B cell (primary cell): ENCODE results near the gene PLK1.

ENCODE experiments used
- EZH2 ChIP-seq: IDR thresholded peaks from 2 replicates; pipeline ENCODE4 v1.6.1; 2012; ENCODE audit warnings: borderline replicate concordance, low read depth, mild to moderate bottlenecking, moderate library complexity, low read length; ENCODE audit not compliant: insufficient read depth, poor library complexity, severe bottlenecking
- TF ChIP-seq, protein P1 (sequence below): fragments of 200-600 bp; IDR thresholded peaks from one replicate; pipeline ENCODE4 v1.8.0; 2022; ENCODE audit warnings: antibody characterized with exemption, mild to moderate bottlenecking

DNA sequence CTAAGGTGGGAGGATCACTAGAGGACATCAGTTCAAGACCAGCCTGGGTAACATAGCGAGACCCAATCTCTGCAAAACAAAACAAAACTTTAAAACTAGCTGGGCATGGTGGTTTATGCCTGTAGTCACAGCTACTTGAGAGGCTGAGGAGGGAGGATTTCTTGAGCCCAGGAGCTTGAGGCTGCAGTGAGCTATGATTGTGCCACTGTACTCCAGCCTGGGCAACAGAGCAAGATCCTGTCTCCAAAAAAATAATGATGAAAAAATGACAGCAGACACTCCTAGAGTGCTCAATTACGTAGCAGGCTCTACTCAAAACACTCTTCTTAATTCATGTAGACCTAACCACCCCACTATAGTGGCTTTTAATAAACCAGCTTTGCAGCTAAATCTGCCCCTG lies 21.4 kb downstream of the PLK1 start:
- TF ChIP-seq, protein P1, sequence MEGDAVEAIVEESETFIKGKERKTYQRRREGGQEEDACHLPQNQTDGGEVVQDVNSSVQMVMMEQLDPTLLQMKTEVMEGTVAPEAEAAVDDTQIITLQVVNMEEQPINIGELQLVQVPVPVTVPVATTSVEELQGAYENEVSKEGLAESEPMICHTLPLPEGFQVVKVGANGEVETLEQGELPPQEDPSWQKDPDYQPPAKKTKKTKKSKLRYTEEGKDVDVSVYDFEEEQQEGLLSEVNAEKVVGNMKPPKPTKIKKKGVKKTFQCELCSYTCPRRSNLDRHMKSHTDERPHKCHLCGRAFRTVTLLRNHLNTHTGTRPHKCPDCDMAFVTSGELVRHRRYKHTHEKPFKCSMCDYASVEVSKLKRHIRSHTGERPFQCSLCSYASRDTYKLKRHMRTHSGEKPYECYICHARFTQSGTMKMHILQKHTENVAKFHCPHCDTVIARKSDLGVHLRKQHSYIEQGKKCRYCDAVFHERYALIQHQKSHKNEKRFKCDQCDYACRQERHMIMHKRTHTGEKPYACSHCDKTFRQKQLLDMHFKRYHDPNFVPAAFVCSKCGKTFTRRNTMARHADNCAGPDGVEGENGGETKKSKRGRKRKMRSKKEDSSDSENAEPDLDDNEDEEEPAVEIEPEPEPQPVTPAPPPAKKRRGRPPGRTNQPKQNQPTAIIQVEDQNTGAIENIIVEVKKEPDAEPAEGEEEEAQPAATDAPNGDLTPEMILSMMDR, result no peak
- no peak for TF ChIP-seq EZH2
